ENCODE measurements around the gene TTC7B. TPM values are rescaled to one million over a fixed set of nuclear protein-coding genes. Genes with fewer than 3 reads are reported as not detected.

Gene TTC7B
- total and polyA plus RNA-seq, 7 donors: 18.9 to 97.0 (median 59.0) TPM

DNA sequence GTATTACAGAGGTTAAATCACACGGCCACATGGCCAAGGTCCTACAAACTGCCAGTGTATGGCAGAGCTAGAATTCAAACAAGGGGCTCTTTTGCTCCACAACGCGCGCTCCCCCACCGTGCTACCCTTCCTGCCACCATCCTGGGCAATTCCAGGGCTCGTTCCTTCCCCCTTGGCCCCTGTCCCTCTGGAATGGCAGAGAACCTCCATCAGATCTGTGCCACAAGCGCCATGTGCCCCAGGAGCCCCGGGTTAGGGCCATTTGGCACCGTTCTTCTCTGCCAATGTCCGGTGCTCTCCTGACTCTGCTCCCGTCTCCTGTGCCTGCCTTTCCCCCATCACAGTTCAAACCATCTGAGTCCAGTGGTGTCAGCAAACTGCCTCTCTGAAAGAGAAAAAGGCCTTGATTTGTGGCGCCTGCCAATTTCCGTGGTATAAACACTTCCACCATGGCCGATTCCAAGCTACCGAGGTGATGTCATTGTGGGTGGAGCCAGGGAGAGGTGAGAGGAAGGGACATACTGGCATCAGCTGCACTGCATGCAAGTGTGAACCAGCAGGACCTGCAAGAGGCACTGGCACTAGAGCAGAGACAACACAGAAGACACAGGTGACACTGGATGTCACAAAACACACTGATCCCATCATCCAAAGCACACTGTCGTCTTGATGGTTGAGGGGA lies 256.3 kb downstream of the TTC7B start:
- intact Hi-C loops (cut with DNase I): no loop called here
- DNase-seq: peak in 1 of 2 donors; percentile 26
- 89 to 90% (median 90%) methylated on average over 16 of the region's 16 CpGs for whole genome bisulfite sequencing, 3 donors

DNA sequence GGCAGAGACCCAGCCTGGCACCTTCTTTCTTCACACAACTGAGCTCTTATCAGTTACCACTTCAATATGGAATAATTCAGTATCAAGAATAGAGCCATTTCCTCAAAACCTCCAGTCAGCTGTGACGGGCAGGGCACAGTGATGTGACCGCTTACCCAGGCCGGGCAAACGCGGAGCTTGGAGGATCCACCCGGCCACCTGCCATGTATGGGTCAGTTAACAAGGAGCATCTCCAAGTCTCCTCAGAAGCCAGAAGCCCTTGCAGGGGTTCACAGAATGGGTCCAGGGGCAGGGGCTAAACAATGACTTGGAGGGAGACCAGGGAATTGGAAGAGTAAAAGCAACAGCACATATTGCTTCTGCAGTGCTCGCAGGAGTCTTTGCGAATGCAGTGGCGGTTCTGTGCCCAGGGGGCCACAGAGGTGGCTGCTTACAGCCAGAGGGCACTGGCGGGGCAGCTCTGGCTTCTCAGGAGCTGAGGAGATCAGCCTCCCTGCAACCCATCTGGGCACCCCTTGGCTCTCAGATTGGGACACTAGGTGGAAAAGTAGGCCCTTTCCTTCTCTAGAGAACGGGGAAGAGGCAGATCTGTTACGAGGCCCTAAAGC lies 257.1 kb downstream of the TTC7B start:
- Histone ChIP-seq H3K27me3 (ENCODE audit: insufficient read depth in 3 of 3, low read length in 2 of 3) (no peaks in the 10 kb centered on the region), H3K4me1 (no peaks in the 10 kb centered on the region), H3K9me3 (no peaks in the 10 kb centered on the region), H3K36me3 (ENCODE audit: insufficient read depth in 1 of 2, low read depth in 1 of 2) (peaks cover 0 to 7% of the 10 kb centered on the region in 2 donors), H3K27ac (no peak overlapping the region), H3K4me3 (no peak overlapping the region)
- intact Hi-C loops (cut with DNase I): no loop called here
- DNase-seq: peak in 1 of 2 donors; percentile 50
- ATAC-seq: no peak
- TF ChIP-seq CTCF (IDR thresholded peaks at IDR 0.05): no peak
- WGBS, 3 donors: 87 to 88% (median 87%) methylated on average over 12 of the region's 12 CpGs

More for the DNA sequence above, 256.3 kb downstream of the TTC7B start:
- Histone ChIP-seq H3K4me3 (no peak overlapping the region), H3K9me3 (no peaks in the 10 kb centered on the region), H3K27me3 (ENCODE audit: insufficient read depth in 3 of 3, low read length in 2 of 3) (no peaks in the 10 kb centered on the region), H3K4me1 (no peaks in the 10 kb centered on the region), H3K36me3 (ENCODE audit: insufficient read depth in 1 of 2, low read depth in 1 of 2) (peaks cover 0 to 7% of the 10 kb centered on the region in 2 donors), H3K27ac (no peak overlapping the region)
- TF ChIP-seq CTCF (IDR thresholded peaks at IDR 0.05): no peak
- no peak for ATAC-seq

DNA sequence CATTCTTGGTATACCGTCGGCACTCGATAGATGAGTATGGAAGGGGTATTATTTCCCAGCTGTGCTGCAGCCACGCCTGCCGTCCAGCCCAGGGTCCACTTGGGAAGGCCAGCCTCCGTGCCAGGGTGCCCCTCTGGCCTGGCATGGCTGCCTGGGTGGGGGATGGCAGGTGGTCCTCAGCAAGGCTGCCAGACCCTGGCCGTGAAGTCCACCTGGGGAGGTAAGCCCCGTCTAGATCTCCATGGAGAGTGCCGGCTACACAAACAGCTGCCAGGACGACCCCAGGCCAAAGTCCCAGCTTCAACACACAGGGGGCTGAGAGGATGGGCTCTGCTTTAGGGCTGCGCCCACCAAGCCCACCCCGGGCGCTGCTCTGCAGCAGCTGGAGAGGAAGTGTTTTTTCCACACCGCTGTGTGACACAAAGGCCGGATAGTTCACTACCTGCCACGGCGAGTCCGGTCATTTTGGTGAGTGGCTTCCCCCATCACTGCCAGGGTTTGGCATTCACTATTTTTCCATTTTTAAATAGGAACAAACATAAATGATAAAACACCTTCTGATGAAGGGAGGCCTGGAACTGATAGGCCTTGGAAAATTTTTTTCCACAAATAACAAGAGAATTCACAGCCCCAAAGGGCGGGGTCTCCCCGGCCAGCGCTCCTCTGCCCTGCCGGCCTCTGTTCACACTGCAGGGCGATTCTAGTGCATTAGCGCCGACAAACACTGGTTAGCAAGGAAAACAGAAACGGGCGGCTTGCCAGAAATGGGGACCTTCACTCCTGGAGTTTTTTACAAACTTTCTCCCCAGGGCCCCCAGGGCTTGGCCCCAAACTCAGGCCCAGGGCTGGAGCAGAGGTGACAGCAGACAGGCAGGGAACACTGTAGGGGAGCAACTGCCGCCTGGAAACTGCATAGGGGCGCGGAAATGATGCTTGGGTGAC lies 257.9 kb downstream of the TTC7B start:
- Histone ChIP-seq H3K27me3 (ENCODE audit: insufficient read depth in 3 of 3, low read length in 2 of 3) (no peaks in the 10 kb centered on the region), H3K9me3 (no peaks in the 10 kb centered on the region), H3K36me3 (ENCODE audit: insufficient read depth in 1 of 2, low read depth in 1 of 2) (peaks cover 0 to 7% of the 10 kb centered on the region in 2 donors), H3K27ac (no peak overlapping the region), H3K4me1 (no peaks in the 10 kb centered on the region), H3K4me3 (no peak overlapping the region)
- WGBS, 3 donors: 77 to 84% (median 81%) methylated on average over 30 of the region's 30 CpGs
- ATAC-seq: no peak
- no peak for TF ChIP-seq CTCF (IDR thresholded peaks at IDR 0.05)
- intact Hi-C loops (cut with DNase I): no loop called here
- peak in 1 of 2 donors; percentile 38 for DNase-seq

DNA sequence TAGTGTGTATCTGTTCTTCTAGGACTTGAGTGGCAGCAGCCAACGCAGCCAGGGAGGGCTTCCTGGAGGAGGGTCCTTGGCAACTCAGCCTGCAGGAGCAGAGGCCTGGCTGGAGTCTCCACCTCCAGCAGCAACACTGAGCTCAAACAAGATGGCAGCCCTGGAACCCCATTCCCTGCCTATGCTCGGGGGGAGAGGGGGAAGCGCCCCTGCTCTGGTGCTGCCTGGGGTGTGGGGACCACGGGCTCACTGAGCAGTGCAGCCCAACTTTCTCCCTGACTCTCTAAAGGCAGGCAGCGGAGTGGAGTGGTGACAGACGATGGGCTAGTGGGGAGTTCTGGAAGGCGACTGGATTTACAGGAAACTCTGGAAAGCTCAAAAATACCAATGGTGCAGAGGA lies 258.7 kb downstream of the TTC7B start:
- no peak overlapping the region for H3K27ac ChIP-seq
- no peaks in the 10 kb centered on the region for H3K9me3 ChIP-seq
- intact Hi-C loops (cut with DNase I): no loop called here
- no peak overlapping the region for H3K4me3 ChIP-seq
- ATAC-seq: no peak
- H3K27me3 ChIP-seq (ENCODE audit: insufficient read depth in 3 of 3, low read length in 2 of 3): no peaks in the 10 kb centered on the region
- no peaks in the 10 kb centered on the region for H3K4me1 ChIP-seq
- DNase-seq: peak in 1 of 2 donors; percentile 22
- no peak for TF ChIP-seq CTCF (IDR thresholded peaks at IDR 0.05)
- WGBS, 3 donors: 87 to 97% (median 94%) methylated on average over 7 of the region's 7 CpGs
- H3K36me3 ChIP-seq (ENCODE audit: insufficient read depth in 1 of 2, low read depth in 1 of 2): peaks cover 0 to 7% of the 10 kb centered on the region in 2 donors

Data from psoas muscle (tissue), 8 donors.